Panc1 (cell line): Measurements from ENCODE around the gene SPRED2. TPM values are rescaled to one million over a fixed set of nuclear protein-coding genes. Genes with fewer than 3 reads are reported as not detected.

ENCODE experiments used
- ATAC-seq: fragments of 200-7000 bp; cut with Tn5 transposase; 2 replicates; pipeline ENCODE4 v1.9.1; 2020; ENCODE audit warnings: mild to moderate bottlenecking, moderate library complexity
- BruUV-seq: library from RNA; stranded (reverse); fragments of 400-500 nt; replicated peaks from 2 replicates; lab custom pipeline; 2021; lab: Mats Ljungman, UMichigan
- CTCF ChIA-PET: fragments of 300-600 bp; sonication (Branson Sonifier 250); formaldehyde crosslinking; loops from one replicate; lab custom pipeline; 2022; ENCODE audit warnings: antibody characterized with exemption; lab: Charles Lee
- POLR2A ChIA-PET: fragments of 300-600 bp; sonication (Branson Sonifier 250); formaldehyde crosslinking; loops from one replicate; lab custom pipeline; 2022; ENCODE audit warnings: antibody characterized with exemption; lab: Charles Lee
- DNase-seq: peaks from one replicate; pipeline ENCODE4 v3.0.0-alpha.2; 2010; ENCODE audit warnings: low read depth, low spot score
- H3K27ac ChIP-seq: 2 replicates; pipeline ENCODE4 v1.5.1; 2011; ENCODE audit warnings: mild to moderate bottlenecking, low read length, inconsistent platforms
- H3K27me3 ChIP-seq: fragments of 200-500 bp; sonication (Bioruptor generic); 2 replicates; pipeline ENCODE4 v1.6.0; 2014; ENCODE audit warnings: low read length, inconsistent platforms; ENCODE audit not compliant: control insufficient read depth, insufficient read depth
- H3K36me3 ChIP-seq: fragments of 200-500 bp; sonication (Bioruptor generic); 2 replicates; pipeline ENCODE4 v1.5.1; 2014; ENCODE audit warnings: inconsistent platforms, mild to moderate bottlenecking, low read length, moderate library complexity; ENCODE audit not compliant: control insufficient read depth, insufficient read depth
- H3K4me1 ChIP-seq: 2 replicates; pipeline ENCODE4 v1.5.1; 2011; ENCODE audit warnings: inconsistent platforms, mild to moderate bottlenecking, low read length, moderate library complexity; ENCODE audit not compliant: control insufficient read depth, insufficient read depth
- H3K4me3 ChIP-seq, 2 experiments: 2 replicates each; pipeline ENCODE4 v1.5.1; 2011 to 2012; ENCODE audit warnings: low read depth in 2 of 2, low read length in 2 of 2, mild to moderate bottlenecking in 2 of 2, inconsistent platforms in 1 of 2, moderate library complexity in 1 of 2
- H3K9me3 ChIP-seq: fragments of 200-500 bp; sonication (Bioruptor generic); 2 replicates; pipeline ENCODE4 v1.5.1; 2014; ENCODE audit warnings: low read depth, mild to moderate bottlenecking, inconsistent platforms, low read length, moderate library complexity; ENCODE audit not compliant: control insufficient read depth, insufficient read depth
- CTCF ChIP-seq: fragments of 450-650 bp; IDR thresholded peaks from 2 replicates; pipeline ENCODE4 v1.5.1; 2017; ENCODE audit warnings: mild to moderate bottlenecking
- POLR2AphosphoS5 ChIP-seq: IDR thresholded peaks from 2 replicates; pipeline ENCODE4 v1.6.1; 2012; ENCODE audit warnings: mild to moderate bottlenecking, low read depth, low read length, moderate library complexity
- REST ChIP-seq, 2 experiments: IDR thresholded peaks; 2 replicates each; pipeline ENCODE4 v1.6.1; 2011 to 2012; ENCODE audit warnings: low read depth in 2 of 2, control low read depth in 1 of 2, low read length in 1 of 2, mild to moderate bottlenecking in 1 of 2, moderate library complexity in 1 of 2; ENCODE audit not compliant: insufficient read depth in 1 of 2
- SIN3A ChIP-seq: IDR thresholded peaks from 2 replicates; pipeline ENCODE4 v1.6.1; 2012; ENCODE audit warnings: low read depth, mild to moderate bottlenecking, low read length, moderate library complexity, borderline replicate concordance; ENCODE audit not compliant: insufficient read depth
- TCF7L2 ChIP-seq: IDR thresholded peaks from 2 replicates; pipeline ENCODE4 v1.6.1; 2011; ENCODE audit warnings: mild to moderate bottlenecking, low read depth, low read length, inconsistent platforms
- in situ Hi-C: cut with HindIII; loops from 2 replicates; pipeline ENCODE4 v1.10.0; 2016; ENCODE audit warnings: low sequenced_read_pairs, low pct_unique_long_range_greater_than_20kb
- intact Hi-C: fragments of 100-400 bp; cut with micrococcal nuclease; formaldehyde crosslinking; loops from one replicate; pipeline ENCODE4 v1.10.0; 2022; ENCODE audit not compliant: unreplicated experiment
- total RNA-seq: library from RNA; stranded (reverse); gene quantifications from one replicate; pipeline ENCODE4 v1.2.1, GENCODE V29; 2021; ENCODE audit not compliant: unreplicated experiment

The SPRED2 gene
- total RNA-seq, 1 experiment from 2014 or later, result 60.1 TPM

- no peaks in the 10 kb centered on the region; the same call in 1 of the 2 replicates for H3K27me3 ChIP-seq
- in situ Hi-C loops, result no loop called here
- DNase-seq (no peak), ATAC-seq (no peak)
- no peak overlapping the region for H3K27ac ChIP-seq
- CTCF ChIA-PET, result no interaction called here
- no TSS peak for BruUV-seq
- TF ChIP-seq SIN3A (no peak), REST (IDR thresholded peaks at IDR 0.05; ENCODE audit: insufficient read depth in 1 of 2, low read depth in 2 of 2, low read length in 1 of 2) (no peak), CTCF (no peak), POLR2AphosphoS5 (no peak), TCF7L2 (no peak)
- H3K36me3 ChIP-seq, result no peaks in the 10 kb centered on the region
- no peaks in the 10 kb centered on the region for H3K9me3 ChIP-seq
- intact Hi-C loops, result no loop called here
- H3K4me1 ChIP-seq, result no peaks in the 10 kb centered on the region
- H3K4me3 ChIP-seq, result no peak overlapping the region
- POLR2A ChIA-PET, result no interaction called here
These were observed 19.9 kb upstream of the SPRED2 start for GRCh38 chr2:65452150-65452895.

- ChIA-PET CTCF (no interaction called here), POLR2A (no interaction called here)
- Histone ChIP-seq H3K4me1 (no peaks in the 10 kb centered on the region), H3K27ac (no peak overlapping the region), H3K4me3 (no peak overlapping the region), H3K9me3 (no peaks in the 10 kb centered on the region), H3K36me3 (no peaks in the 10 kb centered on the region), H3K27me3 (no peaks in the 10 kb centered on the region; the same call in 1 of the 2 replicates)
- DNase-seq (no peak), ATAC-seq (no peak)
- in situ Hi-C loops (no loop called here), intact Hi-C loops (no loop called here)
- no peak for TF ChIP-seq SIN3A
- TF ChIP-seq POLR2AphosphoS5, result no peak
- TF ChIP-seq TCF7L2, result no peak
- no peak for TF ChIP-seq REST (IDR thresholded peaks at IDR 0.05; ENCODE audit: insufficient read depth in 1 of 2, low read depth in 2 of 2, low read length in 1 of 2)
- no peak for TF ChIP-seq CTCF
- no TSS peak for BruUV-seq
These were observed 18.4 kb upstream of the SPRED2 start for GRCh38 chr2:65450810-65451209.
